Raji (cell line): Measurements from ENCODE around the gene CRABP2.

Experiments used
- POLR2A ChIP-seq: IDR thresholded peaks from 2 replicates; pipeline ENCODE4 v1.6.1; 2011; ENCODE audit warnings: low read depth, low read length, control low read depth; ENCODE audit not compliant: insufficient read depth

Gene CRABP2

GRCh38 chr1:156676114-156676819 is 29.1 kb downstream of the CRABP2 start:
- TF ChIP-seq POLR2A, result no peak

GRCh38 chr1:156675210-156676113 is 29.9 kb downstream of the CRABP2 start:
- no peak for TF ChIP-seq POLR2A

GRCh38 chr1:156673387-156674121 is 31.8 kb downstream of the CRABP2 start:
- TF ChIP-seq POLR2A, result no peak

- no peak for TF ChIP-seq POLR2A
These were observed 33.6 kb downstream of the CRABP2 start for GRCh38 chr1:156671804-156672203.

GRCh38 chr1:156670791-156671190 is 34.6 kb downstream of the CRABP2 start:
- no peak for TF ChIP-seq POLR2A

- no peak for TF ChIP-seq POLR2A
These were observed 35.0 kb downstream of the CRABP2 start for GRCh38 chr1:156670359-156670758.

GRCh38 chr1:156669794-156670193 is 35.6 kb downstream of the CRABP2 start:
- no peak for TF ChIP-seq POLR2A

- no peak for TF ChIP-seq POLR2A
These were observed 36.4 kb downstream of the CRABP2 start for GRCh38 chr1:156668801-156669637.

GRCh38 chr1:156667968-156668709 is 37.2 kb downstream of the CRABP2 start:
- TF ChIP-seq POLR2A, result no peak

- no peak for TF ChIP-seq POLR2A
These were observed 37.8 kb downstream of the CRABP2 start for GRCh38 chr1:156667610-156667967.

- no peak for TF ChIP-seq POLR2A
These were observed 38.3 kb downstream of the CRABP2 start for GRCh38 chr1:156666862-156667609.

- no peak for TF ChIP-seq POLR2A
These were observed 39.8 kb downstream of the CRABP2 start for GRCh38 chr1:156665539-156665938.

- TF ChIP-seq POLR2A, result no peak
These were observed 40.5 kb downstream of the CRABP2 start for GRCh38 chr1:156664767-156665411.
